ENCODE results near the gene NEK9. TPM values are rescaled to one million over a fixed set of nuclear protein-coding genes. Genes with fewer than 3 reads are reported as not detected.

Gene NEK9
- total and polyA plus RNA-seq, 9 of the 15 experiments (the other 6 are each of a cell fraction or from before 2014, with no cell fraction given), result 2.8 to 39.6 (median 19.8) TPM

DNA sequence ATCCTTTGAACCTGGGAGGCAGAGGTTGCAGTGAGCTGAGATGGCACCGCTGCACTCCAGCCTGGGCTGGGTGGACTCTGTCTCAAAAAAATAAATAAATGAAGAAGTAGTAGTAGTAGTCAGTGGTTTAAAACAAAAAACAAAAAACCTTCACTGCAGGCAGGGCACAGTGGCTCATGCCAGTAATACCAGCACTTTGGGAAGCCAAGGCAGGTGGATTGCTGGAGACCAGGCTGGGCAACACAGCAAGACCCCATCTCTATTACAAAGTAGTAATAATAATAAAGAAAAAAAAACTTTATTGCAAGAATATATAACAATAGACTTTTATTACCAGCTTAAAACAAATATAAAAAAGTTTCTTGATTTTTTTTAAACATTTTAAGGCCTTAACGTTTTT, 13.8 kb upstream of the NEK9 start (continued):
- TF ChIP-seq, protein P1, sequence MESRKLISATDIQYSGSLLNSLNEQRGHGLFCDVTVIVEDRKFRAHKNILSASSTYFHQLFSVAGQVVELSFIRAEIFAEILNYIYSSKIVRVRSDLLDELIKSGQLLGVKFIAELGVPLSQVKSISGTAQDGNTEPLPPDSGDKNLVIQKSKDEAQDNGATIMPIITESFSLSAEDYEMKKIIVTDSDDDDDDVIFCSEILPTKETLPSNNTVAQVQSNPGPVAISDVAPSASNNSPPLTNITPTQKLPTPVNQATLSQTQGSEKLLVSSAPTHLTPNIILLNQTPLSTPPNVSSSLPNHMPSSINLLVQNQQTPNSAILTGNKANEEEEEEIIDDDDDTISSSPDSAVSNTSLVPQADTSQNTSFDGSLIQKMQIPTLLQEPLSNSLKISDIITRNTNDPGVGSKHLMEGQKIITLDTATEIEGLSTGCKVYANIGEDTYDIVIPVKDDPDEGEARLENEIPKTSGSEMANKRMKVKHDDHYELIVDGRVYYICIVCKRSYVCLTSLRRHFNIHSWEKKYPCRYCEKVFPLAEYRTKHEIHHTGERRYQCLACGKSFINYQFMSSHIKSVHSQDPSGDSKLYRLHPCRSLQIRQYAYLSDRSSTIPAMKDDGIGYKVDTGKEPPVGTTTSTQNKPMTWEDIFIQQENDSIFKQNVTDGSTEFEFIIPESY (CRISPR knock-in tag; IDR thresholded peaks at IDR 0.05), result no peak
- TF ChIP-seq ID3 (CRISPR knock-in tag; IDR thresholded peaks at IDR 0.05), result no peak
- TF ChIP-seq ID3 (tag; IDR thresholded peaks at IDR 0.05), result no peak
- no peak for TF ChIP-seq PURB (CRISPR knock-in tag; IDR thresholded peaks at IDR 0.05; ENCODE audit: low read depth)

DNA sequence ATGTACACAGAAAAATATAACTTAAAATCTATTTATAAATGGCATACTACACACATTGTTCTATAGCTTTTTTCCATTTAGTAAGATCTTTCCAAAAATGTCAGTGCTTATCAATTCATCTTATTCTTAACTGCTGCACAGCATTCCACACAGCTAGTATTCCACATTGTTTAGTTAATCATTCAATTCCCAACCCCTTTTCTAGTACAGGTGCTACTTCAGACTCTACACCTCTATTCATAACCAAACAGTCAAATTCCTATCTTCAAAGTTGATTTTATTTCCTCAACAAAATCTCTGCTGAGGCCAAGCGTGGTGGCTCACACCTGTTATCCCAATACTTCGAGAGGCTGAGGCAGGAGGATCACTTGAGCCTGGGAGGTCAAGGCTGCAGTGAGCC, 12.3 kb upstream of the NEK9 start:
- H3K27ac ChIP-seq (ENCODE audit: extremely low read depth, low read depth, low read length), result no peak overlapping the region
- H3K9ac ChIP-seq (ENCODE audit: insufficient read depth in 1 of 2, low read depth in 2 of 2, low read length in 2 of 2), result no peak overlapping the region
- DNase-seq (ENCODE audit: extremely low read depth in 1 of 4, low spot score in 3 of 4), result no peak
- H3K9me1 ChIP-seq (ENCODE audit: control insufficient read depth, insufficient read depth, low read length), result no peaks in the 10 kb centered on the region
- in situ Hi-C loops (cut with MboI), result loop anchor here (25.0 kb wide), 1 partner anchor 523 kb away; the partner anchor contains the start of genes ERG28 and TTLL5
- BruUV-seq (replicated peaks), result no TSS peak
- no peak for TF ChIP-seq FUS (optimal IDR thresholded peaks at IDR 0.05; ENCODE audit: low read depth, low read length)
- no peak for TF ChIP-seq ESRRA (IDR thresholded peaks at IDR 0.05; ENCODE audit: borderline replicate concordance, low read depth)
- WGBS (ENCODE audit: insufficient coverage, low coverage, missing lambda C conversion rate), result 92% methylated on average over 2 of the region's 2 CpGs
- H3K4me1 ChIP-seq (replicated peaks in 1 of 2; ENCODE audit: control insufficient read depth in 2 of 2, insufficient read depth in 2 of 2, low read length in 2 of 2), result no peaks in the 10 kb centered on the region
- no peak overlapping the region for H3K4me3 ChIP-seq
- POLR2A ChIA-PET, result no interaction called here
- H3K4me2 ChIP-seq (ENCODE audit: insufficient read depth, low read length), result no peak overlapping the region
- no peaks in the 10 kb centered on the region for H4K20me1 ChIP-seq (replicated peaks; ENCODE audit: control insufficient read depth, insufficient read depth, low read length)
- intact Hi-C loops (cut with micrococcal nuclease), result no loop called here
- no peak overlapping the region for H2AFZ ChIP-seq (ENCODE audit: low read depth, low read length)
- ATAC-seq, result no peak
- FAIRE-seq, result no peak
- CTCF ChIA-PET (ENCODE audit: low intra/inter-chr PET ratio), result no interaction called here
- H3K27me3 ChIP-seq (ENCODE audit: control insufficient read depth in 2 of 2, insufficient read depth in 2 of 2, low read length in 2 of 2), result no peaks in the 10 kb centered on the region
- H3K9me3 ChIP-seq (replicated peaks; ENCODE audit: control insufficient read depth, insufficient read depth, low read depth, low read length), result no peaks in the 10 kb centered on the region
- peaks cover 11% of the 10 kb centered on the region; the same call in 2 of the 3 replicates for H3K79me2 ChIP-seq (ENCODE audit: control insufficient read depth, insufficient read depth, low read length)
- peaks cover 25% of the 10 kb centered on the region for H3K36me3 ChIP-seq (ENCODE audit: control insufficient read depth, insufficient read depth, low read length)
